CD14-positive monocyte (primary cell): ENCODE results near the gene FBXL20. TPM values are rescaled to one million over a fixed set of nuclear protein-coding genes. Genes with fewer than 3 reads are reported as not detected.
A peak's percentile ranks its signal among the peaks of the same experiment; 100 is the strongest.

ENCODE experiments used
- DNase-seq, 3 donors: peaks; one replicate each; pipeline ENCODE4 v3.0.0-alpha.2; 2011 to 2022
- H2AFZ ChIP-seq: 2 replicates; pipeline ENCODE4 v1.6.0; 2012; ENCODE audit warnings: mild to moderate bottlenecking, low read depth, low read length, inconsistent platforms; ENCODE audit not compliant: insufficient read depth, poor library complexity, severe bottlenecking
- H3K27ac ChIP-seq, 2 donors: 1 replicate in 1 of 2; 2 replicates in 1 of 2; pipeline ENCODE4 v1.5.1; 2012 to 2013; ENCODE audit warnings: low read length in 2 of 2, control low read depth in 1 of 2, inconsistent platforms in 1 of 2, low read depth in 1 of 2, mild to moderate bottlenecking in 1 of 2
- H3K27me3 ChIP-seq, 2 donors: one replicate each; pipeline versions ENCODE4 v1.6.0 to v1.6.1; 2011 to 2013; ENCODE audit warnings: low read length in 2 of 2; ENCODE audit not compliant: control insufficient read depth in 2 of 2, insufficient read depth in 2 of 2
- H3K36me3 ChIP-seq, 2 donors: replicated peaks in 1 of 2; 1 replicate in 1 of 2; 2 replicates in 1 of 2; pipeline versions ENCODE4 v1.5.1 to v1.6.1; 2012 to 2013; ENCODE audit warnings: low read length in 2 of 2, control low read depth in 1 of 2, inconsistent platforms in 1 of 2, mild to moderate bottlenecking in 1 of 2; ENCODE audit not compliant: insufficient read depth in 2 of 2, control insufficient read depth in 1 of 2
- H3K4me1 ChIP-seq, 2 donors: 1 replicate in 1 of 2; 2 replicates in 1 of 2; pipeline versions ENCODE4 v1.5.1 to v1.6.1; 2012 to 2013; ENCODE audit warnings: low read length in 2 of 2, control low read depth in 1 of 2, inconsistent platforms in 1 of 2, mild to moderate bottlenecking in 1 of 2, moderate library complexity in 1 of 2; ENCODE audit not compliant: insufficient read depth in 2 of 2, control insufficient read depth in 1 of 2
- H3K4me2 ChIP-seq: replicated peaks from 2 replicates; pipeline ENCODE3; 2012; ENCODE audit warnings: low read length, moderate library complexity, mild to moderate bottlenecking; ENCODE audit not compliant: poor library complexity, severe bottlenecking; ENCODE audit errors: extremely low read depth
- H3K4me3 ChIP-seq, 3 experiments: fragments of 200-600 bp in 1 of 3; sonication (generic) in 1 of 3; replicated peaks in 1 of 3; 1 replicate in 2 of 3; 2 replicates in 1 of 3; pipeline ENCODE4 v1.5.1; 2011 to 2013; ENCODE audit warnings: low read length in 3 of 3, mild to moderate bottlenecking in 3 of 3, control low read depth in 2 of 3, low read depth in 2 of 3, inconsistent platforms in 1 of 3, moderate library complexity in 1 of 3
- H3K79me2 ChIP-seq: 2 replicates; pipeline ENCODE4 v1.6.0; 2012; ENCODE audit warnings: mild to moderate bottlenecking, control low read depth, inconsistent platforms, low read length, moderate library complexity; ENCODE audit not compliant: insufficient read depth
- H3K9ac ChIP-seq: 2 replicates; pipeline ENCODE4 v1.6.0; 2017; ENCODE audit warnings: low read length, mild to moderate bottlenecking; ENCODE audit not compliant: insufficient read depth, poor library complexity, severe bottlenecking
- H3K9me3 ChIP-seq, 2 donors: replicated peaks in 1 of 2; 1 replicate in 1 of 2; 2 replicates in 1 of 2; pipeline versions ENCODE4 v1.5.1 to v1.6.1; 2012 to 2013; ENCODE audit warnings: low read length in 2 of 2, control low read depth in 1 of 2; ENCODE audit not compliant: control insufficient read depth in 1 of 2, insufficient read depth in 1 of 2
- H4K20me1 ChIP-seq: 2 replicates; pipeline ENCODE4 v1.6.0; 2012; ENCODE audit warnings: mild to moderate bottlenecking, low read length, control low read depth, moderate library complexity; ENCODE audit not compliant: insufficient read depth
- H3K27ac Mint-ChIP-seq, 7 donors: one replicate each; pipeline ENCODE4 v1.8.0; 2020; ENCODE audit warnings: mild to moderate bottlenecking in 7 of 7, mixed read lengths in 7 of 7, moderate library complexity in 6 of 7, inconsistent platforms in 2 of 7
- H3K27me3 Mint-ChIP-seq, 3 donors: one replicate each; pipeline ENCODE4 v1.8.0; 2021 to 2022; ENCODE audit warnings: low read depth in 3 of 3, mild to moderate bottlenecking in 3 of 3, mixed read lengths in 3 of 3, moderate library complexity in 3 of 3, inconsistent platforms in 1 of 3
- H3K36me3 Mint-ChIP-seq, 2 donors: one replicate each; pipeline ENCODE4 v1.8.0; 2020; ENCODE audit warnings: mixed read lengths in 2 of 2, inconsistent platforms in 1 of 2, mild to moderate bottlenecking in 1 of 2
- H3K4me1 Mint-ChIP-seq: one replicate; pipeline ENCODE4 v1.8.0; 2020; ENCODE audit warnings: mild to moderate bottlenecking, mixed read lengths
- H3K4me3 Mint-ChIP-seq, 2 donors: one replicate each; pipeline ENCODE4 v1.8.0; 2020; ENCODE audit warnings: mild to moderate bottlenecking in 2 of 2, mixed read lengths in 2 of 2, moderate library complexity in 1 of 2
- H3K9me3 Mint-ChIP-seq, 7 donors: one replicate each; pipeline ENCODE4 v1.8.0; 2020 to 2022; ENCODE audit warnings: mixed read lengths in 7 of 7, mild to moderate bottlenecking in 6 of 7, moderate library complexity in 6 of 7, inconsistent platforms in 2 of 7
- CTCF ChIP-seq: fragments of 200-600 bp; IDR thresholded peaks from one replicate; pipeline ENCODE4 v1.8.0; 2022; ENCODE audit warnings: antibody characterized with exemption, mild to moderate bottlenecking
- WGBS: methylation state at CpG from one replicate; pipeline ENCODE4 v1.1.5; 2013; ENCODE audit warnings: missing lambda C conversion rate; ENCODE audit not compliant: insufficient coverage; 5-methylcytosine and 5-hydroxymethylcytosine counted together
- intact Hi-C, 2 donors: fragments of 100-400 bp; cut with micrococcal nuclease; formaldehyde crosslinking; loops; one replicate each; pipeline versions ENCODE4 v1.15.0 to v1.15.1; 2023
- polyA plus RNA-seq, 3 donors: library from polyadenylated mRNA; depleted of rRNA in 1 of 3; unstranded in 2 of 3; stranded (reverse) in 1 of 3; fragments of 300-500 nt in 2 of 3; fragments of >200 nt in 1 of 3; fragmentation: Illumina TruSeq in 2 of 3; gene quantifications; 1 replicate in 2 of 3; 2 replicates in 1 of 3; pipeline ENCODE4 v1.2.3, GENCODE V29; 2012 to 2021

The FBXL20 gene
- polyA plus RNA-seq, 3 donors, result 4.0 to 7.7 (median 4.7) TPM

- Mint-ChIP-seq H3K36me3 (peaks cover 29 to 32% of the 10 kb centered on the region in 2 donors), H3K4me1 (peaks cover 13% of the 10 kb centered on the region), H3K27me3 (no peaks in the 10 kb centered on the region), H3K27ac (peak overlapping the region in 2 of 7 donors; percentile 63 to 69), H3K4me3 (no peak overlapping the region), H3K9me3 (peaks cover 0 to 2% (median 0%) of the 10 kb centered on the region in 7 donors)
- Histone ChIP-seq H3K27ac (peak overlapping the region in 1 of 2 donors; percentile 17), H3K27me3 (no peaks in the 10 kb centered on the region), H3K4me2 (no peak overlapping the region), H3K4me3 (no peak overlapping the region), H2AFZ (no peak overlapping the region), H3K36me3 (peaks cover 6 to 28% of the 10 kb centered on the region in 2 donors), H3K79me2 (no peaks in the 10 kb centered on the region), H4K20me1 (no peaks in the 10 kb centered on the region), H3K9ac (no peak overlapping the region), H3K9me3 (no peaks in the 10 kb centered on the region), H3K4me1 (peaks cover 7 to 13% of the 10 kb centered on the region in 2 donors)
- DNase-seq, result no peak
- TF ChIP-seq CTCF, result no peak
- intact Hi-C loops, result no loop called here
- WGBS, result 93% methylated on average over 7 of the region's 7 CpGs
Measured at GRCh38 chr17:39305978-39306377, 95.4 kb downstream of the FBXL20 start.

- Histone ChIP-seq H3K27me3 (no peaks in the 10 kb centered on the region), H4K20me1 (no peaks in the 10 kb centered on the region), H3K36me3 (peaks cover 16 to 46% of the 10 kb centered on the region in 2 donors), H3K9ac (no peak overlapping the region), H3K79me2 (no peaks in the 10 kb centered on the region), H3K4me1 (peaks cover 7 to 13% of the 10 kb centered on the region in 2 donors), H3K4me2 (no peak overlapping the region), H3K9me3 (no peaks in the 10 kb centered on the region), H2AFZ (no peak overlapping the region), H3K4me3 (no peak overlapping the region), H3K27ac (no peak overlapping the region)
- DNase-seq, result no peak
- Mint-ChIP-seq H3K27me3 (no peaks in the 10 kb centered on the region), H3K4me1 (peaks cover 13% of the 10 kb centered on the region), H3K9me3 (peaks cover 0 to 2% (median 0%) of the 10 kb centered on the region in 7 donors), H3K4me3 (no peak overlapping the region), H3K36me3 (peaks cover 42 to 48% of the 10 kb centered on the region in 2 donors), H3K27ac (no peak overlapping the region)
- no peak for TF ChIP-seq CTCF
- intact Hi-C loops, result no loop called here
- no CpG with 5 or more reads among the region's 1 CpG for WGBS
Measured at GRCh38 chr17:39304188-39304587, 97.2 kb downstream of the FBXL20 start.
